ENCODE results near the gene AHRR. TPM values are rescaled to one million over a fixed set of nuclear protein-coding genes. Genes with fewer than 3 reads are reported as not detected.

The AHRR gene
- total and polyA plus RNA-seq, 2 experiments from 2014 or later = 0.27 to 1.8 TPM

DNA sequence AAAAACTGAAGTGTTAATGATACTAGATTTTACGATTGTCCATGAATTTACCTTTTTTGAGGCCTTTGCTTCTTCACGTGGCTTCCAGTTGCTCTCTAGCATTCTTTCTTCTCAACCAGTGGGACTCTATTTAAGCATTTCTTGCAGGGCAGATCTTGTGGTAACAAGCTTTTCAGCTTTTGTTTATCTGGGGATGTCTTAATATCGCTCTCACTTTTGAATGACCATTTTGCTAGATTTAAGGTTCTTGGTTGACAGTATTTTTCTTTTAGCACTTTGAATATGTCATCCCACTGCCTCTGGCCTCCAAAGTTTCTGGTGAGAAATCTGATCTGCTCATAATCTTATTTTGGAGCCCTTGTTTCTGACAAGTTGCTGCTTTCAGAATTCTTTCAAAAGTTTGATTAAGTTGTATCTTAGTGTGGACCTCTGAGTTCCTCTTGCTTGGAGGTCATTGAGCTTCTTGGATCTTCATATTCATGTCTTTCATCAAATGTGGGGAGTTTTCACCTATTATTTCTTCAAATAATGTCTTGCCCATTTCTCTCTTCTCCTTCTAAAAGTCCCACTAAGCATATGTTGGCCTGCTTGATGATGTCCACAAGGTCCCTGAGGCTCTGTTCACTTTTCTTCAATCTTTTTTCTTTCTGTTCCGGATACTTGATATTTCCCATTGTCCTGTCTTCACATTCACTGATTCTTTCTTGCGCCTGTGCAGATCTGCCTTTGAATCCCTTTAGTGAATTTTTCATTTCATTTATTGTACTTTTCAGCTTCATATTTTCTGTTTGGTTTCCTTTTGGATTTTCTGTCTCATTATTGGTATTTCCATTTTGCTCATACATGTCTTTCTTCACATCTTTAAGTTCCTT, 130.3 kb downstream of the AHRR start (continued):
- TF ChIP-seq, protein P1, sequence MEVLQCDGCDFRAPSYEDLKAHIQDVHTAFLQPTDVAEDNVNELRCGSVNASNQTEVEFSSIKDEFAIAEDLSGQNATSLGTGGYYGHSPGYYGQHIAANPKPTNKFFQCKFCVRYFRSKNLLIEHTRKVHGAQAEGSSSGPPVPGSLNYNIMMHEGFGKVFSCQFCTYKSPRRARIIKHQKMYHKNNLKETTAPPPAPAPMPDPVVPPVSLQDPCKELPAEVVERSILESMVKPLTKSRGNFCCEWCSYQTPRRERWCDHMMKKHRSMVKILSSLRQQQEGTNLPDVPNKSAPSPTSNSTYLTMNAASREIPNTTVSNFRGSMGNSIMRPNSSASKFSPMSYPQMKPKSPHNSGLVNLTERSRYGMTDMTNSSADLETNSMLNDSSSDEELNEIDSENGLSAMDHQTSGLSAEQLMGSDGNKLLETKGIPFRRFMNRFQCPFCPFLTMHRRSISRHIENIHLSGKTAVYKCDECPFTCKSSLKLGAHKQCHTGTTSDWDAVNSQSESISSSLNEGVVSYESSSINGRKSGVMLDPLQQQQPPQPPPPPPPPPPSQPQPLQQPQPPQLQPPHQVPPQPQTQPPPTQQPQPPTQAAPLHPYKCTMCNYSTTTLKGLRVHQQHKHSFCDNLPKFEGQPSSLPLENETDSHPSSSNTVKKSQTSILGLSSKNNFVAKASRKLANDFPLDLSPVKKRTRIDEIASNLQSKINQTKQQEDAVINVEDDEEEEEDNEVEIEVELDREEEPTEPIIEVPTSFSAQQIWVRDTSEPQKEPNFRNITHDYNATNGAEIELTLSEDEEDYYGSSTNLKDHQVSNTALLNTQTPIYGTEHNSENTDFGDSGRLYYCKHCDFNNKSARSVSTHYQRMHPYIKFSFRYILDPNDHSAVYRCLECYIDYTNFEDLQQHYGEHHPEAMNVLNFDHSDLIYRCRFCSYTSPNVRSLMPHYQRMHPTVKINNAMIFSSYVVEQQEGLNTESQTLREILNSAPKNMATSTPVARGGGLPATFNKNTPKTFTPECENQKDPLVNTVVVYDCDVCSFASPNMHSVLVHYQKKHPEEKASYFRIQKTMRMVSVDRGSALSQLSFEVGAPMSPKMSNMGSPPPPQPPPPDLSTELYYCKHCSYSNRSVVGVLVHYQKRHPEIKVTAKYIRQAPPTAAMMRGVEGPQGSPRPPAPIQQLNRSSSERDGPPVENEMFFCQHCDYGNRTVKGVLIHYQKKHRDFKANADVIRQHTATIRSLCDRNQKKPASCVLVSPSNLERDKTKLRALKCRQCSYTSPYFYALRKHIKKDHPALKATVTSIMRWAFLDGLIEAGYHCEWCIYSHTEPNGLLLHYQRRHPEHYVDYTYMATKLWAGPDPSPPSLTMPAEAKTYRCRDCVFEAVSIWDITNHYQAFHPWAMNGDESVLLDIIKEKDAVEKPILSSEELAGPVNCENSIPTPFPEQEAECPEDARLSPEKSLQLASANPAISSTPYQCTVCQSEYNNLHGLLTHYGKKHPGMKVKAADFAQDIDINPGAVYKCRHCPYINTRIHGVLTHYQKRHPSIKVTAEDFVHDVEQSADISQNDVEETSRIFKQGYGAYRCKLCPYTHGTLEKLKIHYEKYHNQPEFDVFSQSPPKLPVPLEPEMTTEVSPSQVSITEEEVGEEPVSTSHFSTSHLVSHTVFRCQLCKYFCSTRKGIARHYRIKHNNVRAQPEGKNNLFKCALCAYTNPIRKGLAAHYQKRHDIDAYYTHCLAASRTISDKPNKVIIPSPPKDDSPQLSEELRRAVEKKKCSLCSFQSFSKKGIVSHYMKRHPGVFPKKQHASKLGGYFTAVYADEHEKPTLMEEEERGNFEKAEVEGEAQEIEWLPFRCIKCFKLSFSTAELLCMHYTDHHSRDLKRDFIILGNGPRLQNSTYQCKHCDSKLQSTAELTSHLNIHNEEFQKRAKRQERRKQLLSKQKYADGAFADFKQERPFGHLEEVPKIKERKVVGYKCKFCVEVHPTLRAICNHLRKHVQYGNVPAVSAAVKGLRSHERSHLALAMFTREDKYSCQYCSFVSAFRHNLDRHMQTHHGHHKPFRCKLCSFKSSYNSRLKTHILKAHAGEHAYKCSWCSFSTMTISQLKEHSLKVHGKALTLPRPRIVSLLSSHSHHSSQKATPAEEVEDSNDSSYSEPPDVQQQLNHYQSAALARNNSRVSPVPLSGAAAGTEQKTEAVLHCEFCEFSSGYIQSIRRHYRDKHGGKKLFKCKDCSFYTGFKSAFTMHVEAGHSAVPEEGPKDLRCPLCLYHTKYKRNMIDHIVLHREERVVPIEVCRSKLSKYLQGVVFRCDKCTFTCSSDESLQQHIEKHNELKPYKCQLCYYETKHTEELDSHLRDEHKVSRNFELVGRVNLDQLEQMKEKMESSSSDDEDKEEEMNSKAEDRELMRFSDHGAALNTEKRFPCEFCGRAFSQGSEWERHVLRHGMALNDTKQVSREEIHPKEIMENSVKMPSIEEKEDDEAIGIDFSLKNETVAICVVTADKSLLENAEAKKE (CRISPR knock-in tag; IDR thresholded peaks at IDR 0.05) = no peak

DNA sequence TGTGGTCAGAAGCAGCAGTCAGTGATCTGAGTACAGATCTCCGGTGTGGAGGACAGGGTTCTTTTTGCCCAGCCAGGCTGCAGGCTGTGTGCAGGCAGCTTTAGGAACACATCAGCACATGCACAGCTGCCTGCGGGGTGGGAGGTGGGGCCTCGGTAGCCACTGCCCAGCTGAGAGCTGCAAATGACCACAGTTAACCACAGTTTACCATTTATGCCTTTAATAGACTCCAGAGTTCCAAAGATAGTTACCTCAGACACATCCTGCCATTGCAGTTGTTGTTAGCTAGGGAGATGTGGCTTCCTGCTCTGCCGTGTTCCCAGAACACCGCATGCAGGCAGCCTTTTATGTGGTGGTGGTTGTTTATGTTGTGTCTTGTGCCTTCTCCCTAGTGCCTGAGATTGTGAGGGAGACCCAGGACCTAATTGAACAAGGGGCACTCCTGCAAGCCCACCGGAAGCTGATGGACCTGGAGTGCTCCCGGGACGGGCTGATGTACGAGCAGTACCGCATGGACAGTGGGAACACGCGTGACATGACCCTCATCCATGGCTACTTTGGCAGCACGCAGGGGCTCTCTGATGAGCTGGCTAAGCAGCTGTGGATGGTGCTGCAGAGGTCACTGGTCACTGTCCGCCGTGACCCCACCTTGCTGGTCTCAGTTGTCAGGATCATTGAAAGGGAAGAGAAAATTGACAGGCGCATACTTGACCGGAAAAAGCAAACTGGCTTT, 131.6 kb downstream of the AHRR start:
- Histone ChIP-seq H3K36me3 (ENCODE audit: insufficient read depth) (peaks cover 20% of the 10 kb centered on the region), H3K4me2 (no peak overlapping the region), H4K20me1 (replicated peaks; ENCODE audit: insufficient read depth) (peaks cover 4% of the 10 kb centered on the region; the same call in 1 of the 2 replicates), H3K27me3 (ENCODE audit: insufficient read depth) (no peaks in the 10 kb centered on the region), H3K4me1 (ENCODE audit: insufficient read depth) (peaks cover 4% of the 10 kb centered on the region), H2AFZ (no peak overlapping the region), H3K27ac (ENCODE audit: low read depth) (no peak overlapping the region), H3F3A (replicated peaks; ENCODE audit: low read depth) (no peaks in the 10 kb centered on the region), H3K4me3 (no peak overlapping the region), H3K79me2 (replicated peaks; ENCODE audit: insufficient read depth) (peaks cover 30% of the 10 kb centered on the region), H3K9me2 (ENCODE audit: insufficient read depth) (no peaks in the 10 kb centered on the region)
- DNase-seq (ENCODE audit: low spot score) = no peak
- TF ChIP-seq EZH2 (IDR thresholded peaks at IDR 0.05; ENCODE audit: low read depth, unreplicated experiment) (no peak), POLR2AphosphoS5 (IDR thresholded peaks at IDR 0.05; ENCODE audit: low read depth) (no peak), EZH2phosphoT487 (IDR thresholded peaks at IDR 0.05; ENCODE audit: unreplicated experiment) (no peak), JUNB (IDR thresholded peaks at IDR 0.05; ENCODE audit: unreplicated experiment) (no peak)
- H3K36me3 Mint-ChIP-seq (ENCODE audit: low read depth) = peaks cover 64% of the 10 kb centered on the region
- no peak overlapping the region for H3K27ac Mint-ChIP-seq
- no peak for ATAC-seq
- no peaks in the 10 kb centered on the region; the same call in 2 of the 3 replicates for H3K9me3 Mint-ChIP-seq
- H3K27me3 Mint-ChIP-seq (ENCODE audit: insufficient read depth, low read depth, poor library complexity) = peaks cover 3% of the 10 kb centered on the region
- peaks cover 14% of the 10 kb centered on the region for H3K4me1 Mint-ChIP-seq
- H3K4me3 Mint-ChIP-seq = no peak overlapping the region
